BJ (cell line): ENCODE results near the gene SMC1B. TPM values are rescaled to one million over a fixed set of nuclear protein-coding genes. Genes with fewer than 3 reads are reported as not detected.
"Not testable (repeated sequence)": the region's sequence is repeated elsewhere in the genome, so short reads cannot be mapped to it uniquely, and the experiment has no call there.

Experiments
- CTCF ChIA-PET: fragments of 350-600 bp; formaldehyde crosslinking; extraction: SDS; loops from one replicate; lab custom pipeline; 2021; ENCODE audit warnings: antibody characterized with exemption, inconsistent platforms; lab: Yijun Ruan, JAX
- POLR2A ChIA-PET: fragments of 300-600 bp; sonication (Branson Sonifier 250); formaldehyde crosslinking; extraction: SDS; loops from one replicate; lab custom pipeline; 2021; ENCODE audit warnings: antibody characterized with exemption; lab: Charles Lee
- DNase-seq: peaks from one replicate; pipeline ENCODE4 v3.0.0-alpha.2; 2011; ENCODE audit warnings: low read depth
- H3K27me3 ChIP-seq: 2 replicates; pipeline ENCODE4 v1.6.0; 2011; ENCODE audit warnings: low read length; ENCODE audit not compliant: control insufficient read depth, insufficient read depth
- H3K36me3 ChIP-seq: 2 replicates; pipeline ENCODE4 v1.5.1; 2011; ENCODE audit warnings: low read length; ENCODE audit not compliant: control insufficient read depth, insufficient read depth
- H3K4me3 ChIP-seq: 2 replicates; pipeline ENCODE4 v1.5.1; 2011; ENCODE audit warnings: low read depth, mild to moderate bottlenecking, control low read depth, low read length
- CTCF ChIP-seq: IDR thresholded peaks from 2 replicates; pipeline ENCODE4 v1.5.1; 2011; ENCODE audit warnings: low read depth, mild to moderate bottlenecking, control low read depth, inconsistent platforms, low read length, moderate library complexity; ENCODE audit not compliant: insufficient read depth
- polyA plus RNA-seq: library from polyadenylated mRNA; depleted of rRNA; stranded (reverse); fragments of >200 nt; gene quantifications from 2 replicates; pipeline ENCODE4 v1.2.3, GENCODE V29; 2011

The SMC1B gene
- polyA plus RNA-seq, 1 experiment = not detected

GRCh38 chr22:45444168-45444567 lies 30.8 kb upstream of the SMC1B start:
- Histone ChIP-seq H3K4me3 (no peak overlapping the region), H3K27me3 (no peaks in the 10 kb centered on the region), H3K36me3 (no peaks in the 10 kb centered on the region)
- TF ChIP-seq CTCF = no peak
- ChIA-PET POLR2A (interaction anchor here (0.6 kb wide), 1 partner anchor 49 kb away, joined by 4 read pairs; no protein-coding TSS in a partner anchor), CTCF (interaction anchor here (6.6 kb wide), 1 partner anchor 108 kb away, joined by 83 read pairs; no protein-coding TSS in a partner anchor)
- no peak for DNase-seq

- ChIA-PET CTCF (interaction anchor here (0.8 to 6.6 kb wide), 17 partner anchors 8 to 339 kb away, joined by 3 to 83 read pairs (median 5); partner anchors contain the start of gene FBLN1), POLR2A (interaction anchor here (0.7 kb wide), 1 partner anchor 315 kb away, joined by 16 read pairs; no protein-coding TSS in a partner anchor)
- Histone ChIP-seq H3K4me3 (no peak overlapping the region), H3K36me3 (no peaks in the 10 kb centered on the region), H3K27me3 (no peaks in the 10 kb centered on the region)
- no peak for DNase-seq
- no peak for TF ChIP-seq CTCF
These were observed 28.7 kb upstream of the SMC1B start for GRCh38 chr22:45442116-45442515.

- H3K27me3 ChIP-seq = no peaks in the 10 kb centered on the region
- POLR2A ChIA-PET = no interaction called here
- no peaks in the 10 kb centered on the region for H3K36me3 ChIP-seq
- CTCF ChIA-PET = interaction anchor here (0.6 to 6.6 kb wide), 22 partner anchors 9 to 362 kb away, joined by 3 to 83 read pairs (median 4); partner anchors contain the start of gene FBLN1
- peak; percentile 79 for TF ChIP-seq CTCF
- no peak for DNase-seq
- H3K4me3 ChIP-seq = no peak overlapping the region
These were observed 27.7 kb upstream of the SMC1B start for GRCh38 chr22:45441138-45441537.

GRCh38 chr22:45440688-45441087 lies 27.3 kb upstream of the SMC1B start:
- POLR2A ChIA-PET, DNase-seq, H3K36me3 ChIP-seq, H3K27me3 ChIP-seq, H3K4me3 ChIP-seq: not testable (repeated sequence)
- CTCF ChIA-PET = interaction anchor here (0.7 to 6.6 kb wide), 19 partner anchors 10 to 338 kb away, joined by 3 to 83 read pairs (median 5); partner anchors contain the start of gene FBLN1

- Histone ChIP-seq H3K36me3 (no peaks in the 10 kb centered on the region), H3K27me3 (no peaks in the 10 kb centered on the region), H3K4me3 (no peak overlapping the region)
- no peak for TF ChIP-seq CTCF
- ChIA-PET CTCF (interaction anchor here (0.7 to 6.6 kb wide), 7 partner anchors 13 to 338 kb away, joined by 3 to 83 read pairs (median 4); no protein-coding TSS in a partner anchor), POLR2A (no interaction called here)
- DNase-seq = no peak
These were observed 24.9 kb upstream of the SMC1B start for GRCh38 chr22:45438336-45438735.

GRCh38 chr22:45436871-45437517 lies 23.6 kb upstream of the SMC1B start:
- H3K36me3 ChIP-seq, H3K4me3 ChIP-seq, DNase-seq, H3K27me3 ChIP-seq, POLR2A ChIA-PET: not testable (repeated sequence)
- CTCF ChIA-PET = interaction anchor here (0.9 to 2.7 kb wide), 9 partner anchors 11 to 337 kb away, joined by 3 to 12 read pairs (median 3); no protein-coding TSS in a partner anchor
